Right lobe of liver (tissue), 6 donors: ENCODE results near the gene HSF2BP. TPM values are rescaled to one million over a fixed set of nuclear protein-coding genes. Genes with fewer than 3 reads are reported as not detected.

Experiments
- ATAC-seq, 4 donors: fragments of 200-7000 bp; cut with Tn5 transposase; one replicate each; pipeline ENCODE4 v1.9.1; 2020; ENCODE audit warnings: mild to moderate bottlenecking in 4 of 4, moderate library complexity in 4 of 4
- DNase-seq, 3 donors: peaks; one replicate each; pipeline ENCODE4 v3.0.0-alpha.2; 2020
- H3K27ac ChIP-seq, 3 donors: fragments of 200-600 bp; one replicate each; pipeline ENCODE4 v1.8.0; 2022
- H3K27me3 ChIP-seq, 2 donors: fragments of 200-600 bp; one replicate each; pipeline ENCODE4 v1.8.0; 2022
- H3K36me3 ChIP-seq, 4 donors: fragments of 200-600 bp; sonication (generic) in 1 of 4; one replicate each; pipeline versions ENCODE4 v1.5.1 to v1.8.0; 2017 to 2022; ENCODE audit warnings: control low read depth in 1 of 4
- H3K4me1 ChIP-seq, 4 donors: fragments of 200-600 bp; sonication (generic) in 1 of 4; one replicate each; pipeline versions ENCODE4 v1.5.1 to v1.8.0; 2017 to 2022; ENCODE audit warnings: control low read depth in 1 of 4
- H3K4me3 ChIP-seq, 3 donors: fragments of 200-600 bp; one replicate each; pipeline ENCODE4 v1.8.0; 2022
- H3K9me3 ChIP-seq, 4 donors: fragments of 200-600 bp; sonication (generic) in 1 of 4; one replicate each; pipeline versions ENCODE4 v1.5.1 to v1.8.0; 2017 to 2022; ENCODE audit warnings: control low read depth in 1 of 4
- POLR2A ChIP-seq: fragments of 450-650 bp; IDR thresholded peaks from one replicate; pipeline ENCODE4 v1.6.1; 2017; ENCODE audit warnings: antibody characterized with exemption, mild to moderate bottlenecking
- WGBS: methylation state at CpG from one replicate; pipeline ENCODE4 v1.1.6; 2018; ENCODE audit warnings: low coverage, low lambda C conversion rate; ENCODE audit not compliant: insufficient coverage; ENCODE audit errors: missing lambda C conversion rate; 5-methylcytosine and 5-hydroxymethylcytosine counted together
- intact Hi-C, 2 donors: fragments of 100-400 bp; cut with DNase I; formaldehyde crosslinking; loops; one replicate each; pipeline versions ENCODE4 v1.11.2 to v1.14.1; 2022
- total RNA-seq, 6 experiments: library from RNA; depleted of rRNA in 2 of 6; stranded (reverse); fragments of >200 nt in 2 of 6; fragmentation: NEBNext Ultra II Directional in 3 of 6; extraction: Animal tissue kit (Norgen Biotek cat#: 25700) in 3 of 6; gene quantifications; one replicate each; pipeline versions ENCODE4 v1.1.0 to v1.2.4, GENCODE V29; 2016 to 2023
- TF ChIP-seq, protein P1 (sequence below), 4 donors: fragments of 200-600 bp in 3 of 4; fragments of 450-650 bp in 1 of 4; IDR thresholded peaks; one replicate each; pipeline versions ENCODE4 v1.5.1 to v1.8.0; 2016 to 2022; ENCODE audit warnings: antibody characterized with exemption in 4 of 4, mild to moderate bottlenecking in 2 of 4
- donor health status: DM: no; HTN: yes; CAD: no.
- donor health status: DM: no; HTN: no; CAD: no.
- donor health status: DM: no; HTN: no; CAD: no.
- donor health status: DM: no; HTN: yes; CAD: no.
- donor health status: DM: no; HTN: yes; CAD: no.

The HSF2BP gene
- total RNA-seq, 6 experiments from 2014 or later = 0.25 to 0.62 (median 0.37) TPM; not detected in 2

DNA sequence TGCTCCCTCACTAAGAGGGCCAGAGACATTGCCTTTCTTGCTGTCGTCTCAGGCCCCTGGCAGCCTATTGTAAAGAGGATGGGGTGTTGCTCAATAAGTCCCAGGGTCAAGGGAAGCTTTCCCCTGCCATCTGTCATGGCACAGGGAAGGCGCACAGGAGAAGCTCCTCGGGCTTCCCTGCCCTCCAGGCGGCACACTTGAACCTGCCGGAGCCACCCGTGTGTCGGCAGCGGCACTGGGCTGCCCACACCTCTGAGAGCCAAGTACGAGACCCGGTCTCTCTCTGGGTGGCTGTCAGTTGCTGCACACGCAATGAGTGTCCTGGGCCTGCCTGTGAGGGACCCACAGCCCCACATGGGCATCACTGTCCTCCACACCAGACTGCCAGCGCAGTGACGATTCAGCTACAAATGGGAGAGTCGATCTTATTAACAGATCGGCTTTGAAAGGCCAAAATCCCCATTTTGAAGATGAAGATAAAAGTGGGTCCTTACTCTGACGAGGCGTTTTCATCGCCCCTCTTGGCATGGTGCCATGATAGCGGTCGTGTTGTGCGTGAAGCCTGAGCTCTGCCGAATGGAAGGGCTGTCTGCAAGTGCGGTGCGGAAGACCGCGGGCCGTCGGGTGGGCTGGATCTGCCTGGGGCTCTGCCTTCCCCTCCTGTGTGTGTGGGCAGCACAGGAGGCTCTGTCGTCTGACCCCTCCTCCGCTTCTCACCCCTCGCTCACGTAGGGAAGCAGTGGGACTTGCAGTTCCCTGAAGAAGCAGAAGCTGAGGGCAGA is 30.5 kb upstream of the HSF2BP start:
- WGBS = 87% methylated on average over 12 of the region's 32 CpGs
- H3K36me3 ChIP-seq = peaks cover 0 to 64% (median 16%) of the 10 kb centered on the region in 4 donors
- ATAC-seq = no peak
- H3K9me3 ChIP-seq = no peaks in the 10 kb centered on the region
- DNase-seq = no peak
- TF ChIP-seq, protein P1, sequence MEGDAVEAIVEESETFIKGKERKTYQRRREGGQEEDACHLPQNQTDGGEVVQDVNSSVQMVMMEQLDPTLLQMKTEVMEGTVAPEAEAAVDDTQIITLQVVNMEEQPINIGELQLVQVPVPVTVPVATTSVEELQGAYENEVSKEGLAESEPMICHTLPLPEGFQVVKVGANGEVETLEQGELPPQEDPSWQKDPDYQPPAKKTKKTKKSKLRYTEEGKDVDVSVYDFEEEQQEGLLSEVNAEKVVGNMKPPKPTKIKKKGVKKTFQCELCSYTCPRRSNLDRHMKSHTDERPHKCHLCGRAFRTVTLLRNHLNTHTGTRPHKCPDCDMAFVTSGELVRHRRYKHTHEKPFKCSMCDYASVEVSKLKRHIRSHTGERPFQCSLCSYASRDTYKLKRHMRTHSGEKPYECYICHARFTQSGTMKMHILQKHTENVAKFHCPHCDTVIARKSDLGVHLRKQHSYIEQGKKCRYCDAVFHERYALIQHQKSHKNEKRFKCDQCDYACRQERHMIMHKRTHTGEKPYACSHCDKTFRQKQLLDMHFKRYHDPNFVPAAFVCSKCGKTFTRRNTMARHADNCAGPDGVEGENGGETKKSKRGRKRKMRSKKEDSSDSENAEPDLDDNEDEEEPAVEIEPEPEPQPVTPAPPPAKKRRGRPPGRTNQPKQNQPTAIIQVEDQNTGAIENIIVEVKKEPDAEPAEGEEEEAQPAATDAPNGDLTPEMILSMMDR (IDR thresholded peaks at IDR 0.05) = no peak
- no peak for TF ChIP-seq POLR2A
- H3K4me1 ChIP-seq = no peaks in the 10 kb centered on the region
- intact Hi-C loops = loop anchor here (10.0 kb wide), 2 partner anchors 55 to 65 kb away; no protein-coding TSS in a partner anchor
- no peaks in the 10 kb centered on the region for H3K27me3 ChIP-seq
- no peak overlapping the region for H3K4me3 ChIP-seq
- no peak overlapping the region for H3K27ac ChIP-seq

DNA sequence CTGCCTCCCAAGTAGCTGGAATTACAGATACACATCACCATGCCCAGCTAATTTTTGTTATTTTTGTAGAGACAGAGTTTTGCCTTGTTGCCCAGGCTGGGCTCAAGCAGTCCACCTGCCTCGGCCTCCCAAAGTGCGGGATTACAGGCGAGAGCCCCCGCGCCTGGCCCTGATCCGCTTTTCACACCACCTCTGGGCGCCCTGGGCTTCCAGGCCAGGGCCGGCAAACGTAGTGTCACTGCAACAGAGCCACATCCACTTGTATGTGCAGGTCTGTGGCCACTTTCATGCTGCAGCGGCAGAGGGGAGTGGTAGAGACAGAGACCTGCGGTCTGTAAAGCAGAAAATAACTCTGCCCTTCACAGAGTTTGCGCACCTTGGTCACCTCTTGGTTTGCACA is 29.6 kb upstream of the HSF2BP start:
- H3K27me3 ChIP-seq = no peaks in the 10 kb centered on the region
- no peak for DNase-seq
- no peaks in the 10 kb centered on the region for H3K9me3 ChIP-seq
- no peak overlapping the region for H3K27ac ChIP-seq
- no peak for ATAC-seq
- no peak for TF ChIP-seq POLR2A
- TF ChIP-seq, protein P1 (IDR thresholded peaks at IDR 0.05) = no peak
- intact Hi-C loops = no loop called here
- H3K4me1 ChIP-seq = no peaks in the 10 kb centered on the region
- no peak overlapping the region for H3K4me3 ChIP-seq
- H3K36me3 ChIP-seq = peaks cover 0 to 71% (median 19%) of the 10 kb centered on the region in 4 donors
- 100% methylated on average over 2 of the region's 12 CpGs for WGBS

DNA sequence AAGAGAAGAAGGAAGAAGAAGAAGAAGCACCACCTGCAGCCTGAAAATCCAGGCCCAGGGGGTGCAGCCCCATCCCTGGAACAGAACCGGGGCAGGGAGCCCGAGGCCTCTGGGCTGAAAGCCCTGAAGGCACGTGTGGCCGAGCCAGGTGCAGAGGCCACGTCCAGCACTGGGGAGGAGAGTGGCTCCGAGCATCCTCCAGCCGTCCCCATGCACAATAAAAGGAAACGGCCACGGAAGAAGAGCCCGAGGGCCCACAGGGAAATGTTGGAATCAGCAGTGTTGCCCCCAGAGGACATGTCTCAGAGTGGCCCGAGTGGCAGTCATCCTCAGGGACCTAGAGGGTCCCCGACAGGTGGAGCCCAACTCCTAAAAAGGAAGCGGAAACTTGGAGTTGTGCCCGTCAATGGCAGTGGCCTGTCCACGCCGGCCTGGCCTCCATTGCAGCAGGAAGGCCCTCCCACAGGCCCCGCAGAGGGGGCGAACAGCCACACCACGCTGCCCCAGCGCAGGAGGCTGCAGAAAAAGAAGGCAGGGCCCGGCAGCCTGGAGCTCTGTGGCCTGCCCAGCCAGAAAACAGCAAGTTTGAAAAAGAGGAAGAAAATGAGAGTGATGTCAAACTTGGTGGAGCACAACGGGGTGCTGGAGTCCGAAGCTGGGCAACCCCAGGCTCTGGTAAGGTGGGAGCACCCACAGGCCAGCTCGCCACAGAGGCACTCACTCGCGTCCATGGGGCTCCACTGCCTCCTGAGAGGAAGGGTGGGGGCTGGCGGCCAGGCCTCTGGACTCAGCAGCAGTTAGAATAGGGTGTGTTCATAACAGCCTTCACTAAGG is 28.5 kb upstream of the HSF2BP start:
- 99% methylated on average over 9 of the region's 27 CpGs for WGBS
- intact Hi-C loops = no loop called here
- H3K27me3 ChIP-seq = no peaks in the 10 kb centered on the region
- no peak overlapping the region for H3K27ac ChIP-seq
- no peak overlapping the region for H3K4me3 ChIP-seq
- no peaks in the 10 kb centered on the region for H3K4me1 ChIP-seq
- DNase-seq (no peak), ATAC-seq (peak in 2 of 4 donors; percentile 7 to 16)
- TF ChIP-seq, protein P1 (IDR thresholded peaks at IDR 0.05) = no peak
- TF ChIP-seq POLR2A = no peak
- H3K9me3 ChIP-seq = no peaks in the 10 kb centered on the region
- H3K36me3 ChIP-seq = peaks cover 0 to 77% (median 19%) of the 10 kb centered on the region in 4 donors

DNA sequence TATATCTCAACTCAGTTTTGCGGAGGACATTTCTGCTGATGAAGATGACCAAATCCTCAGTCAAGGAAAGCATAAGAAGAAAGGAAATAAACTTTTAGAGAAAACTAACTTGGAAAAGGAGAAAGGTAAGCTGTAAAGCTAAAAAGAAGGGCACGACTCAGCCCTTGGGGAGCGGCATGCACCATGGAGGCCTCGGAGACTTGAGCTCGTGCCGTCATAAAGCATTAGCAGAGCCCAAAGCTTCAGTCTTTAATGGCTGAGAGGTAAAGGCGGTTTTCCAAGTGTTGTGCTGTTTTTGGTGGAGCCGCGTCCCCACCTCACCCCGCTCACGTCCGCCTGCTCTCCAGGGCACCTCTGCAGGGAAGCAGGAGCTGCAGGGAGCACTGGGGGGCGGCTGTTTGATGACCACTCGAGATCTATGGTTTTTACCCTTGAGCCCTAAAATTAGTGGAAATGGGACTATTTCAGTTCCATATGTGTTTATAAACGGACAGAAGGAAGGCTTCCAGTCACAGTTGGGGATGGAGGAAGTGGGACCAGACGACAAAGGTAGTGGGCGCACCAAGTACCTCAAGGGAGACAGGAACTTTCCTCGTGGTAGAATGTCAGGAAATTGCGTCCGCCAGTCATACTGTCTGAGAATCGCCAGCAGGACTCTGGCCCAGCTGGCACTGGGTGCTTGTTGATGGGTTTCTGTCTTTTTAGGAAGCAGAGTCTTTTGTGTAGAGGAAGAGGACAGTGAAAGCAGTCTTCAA is 27.7 kb upstream of the HSF2BP start:
- H3K27ac ChIP-seq = no peak overlapping the region
- ATAC-seq (no peak), DNase-seq (no peak)
- WGBS = 87% methylated on average over 12 of the region's 21 CpGs
- no peak overlapping the region for H3K4me3 ChIP-seq
- H3K27me3 ChIP-seq = no peaks in the 10 kb centered on the region
- H3K9me3 ChIP-seq = no peaks in the 10 kb centered on the region
- no peaks in the 10 kb centered on the region for H3K4me1 ChIP-seq
- peaks cover 0 to 72% (median 21%) of the 10 kb centered on the region in 4 donors for H3K36me3 ChIP-seq
- intact Hi-C loops = no loop called here
- no peak for TF ChIP-seq POLR2A
- TF ChIP-seq, protein P1 (IDR thresholded peaks at IDR 0.05) = no peak
